Mesothelial cell of epicardium (in vitro differentiated cells): ENCODE results near the gene RAD54L. TPM values are rescaled to one million over a fixed set of nuclear protein-coding genes. Genes with fewer than 3 reads are reported as not detected.

Experiments used
- DNase-seq, 2 experiments: peaks; one replicate each; pipeline ENCODE4 v3.0.0; 2021; ENCODE audit warnings: low spot score in 2 of 2; ENCODE audit not compliant: unreplicated experiment in 2 of 2
- H3K27ac Mint-ChIP-seq: 2 replicates; pipeline ENCODE4 v1.8.0; 2021; ENCODE audit warnings: mixed read lengths
- H3K27me3 Mint-ChIP-seq: 2 replicates; pipeline ENCODE4 v1.8.0; 2021; ENCODE audit warnings: low read depth, mixed read lengths
- H3K36me3 Mint-ChIP-seq: 2 replicates; pipeline ENCODE4 v1.8.0; 2021; ENCODE audit warnings: mixed read lengths
- H3K4me1 Mint-ChIP-seq: 2 replicates; pipeline ENCODE4 v1.8.0; 2021; ENCODE audit warnings: mixed read lengths
- H3K4me3 Mint-ChIP-seq: 2 replicates; pipeline ENCODE4 v1.8.0; 2021; ENCODE audit warnings: mild to moderate bottlenecking, moderate library complexity, mixed read lengths
- H3K9me3 Mint-ChIP-seq: 2 replicates; pipeline ENCODE4 v1.8.0; 2021; ENCODE audit warnings: mixed read lengths
- CTCF ChIP-seq: fragments of 200-600 bp; sonication (generic); IDR thresholded peaks from one replicate; pipeline ENCODE4 v1.5.0; 2021; ENCODE audit warnings: antibody characterized with exemption; ENCODE audit not compliant: unreplicated experiment
- total RNA-seq: library from RNA; stranded (reverse); gene quantifications from 3 replicates; pipeline ENCODE4 v1.2.1, GENCODE V29; 2021

RAD54L gene
- total RNA-seq, 1 donor from 2014 or later: 11.2 TPM

GRCh38 chr1:46205141-46205540 lies 42.4 kb upstream of the RAD54L start:
- H3K27me3 Mint-ChIP-seq: no peaks in the 10 kb centered on the region
- H3K4me1 Mint-ChIP-seq: peaks cover 18% of the 10 kb centered on the region
- H3K27ac Mint-ChIP-seq: no peak overlapping the region
- no peaks in the 10 kb centered on the region for H3K36me3 Mint-ChIP-seq
- H3K4me3 Mint-ChIP-seq: peak overlapping the region; percentile 22
- no peak for DNase-seq
- no peaks in the 10 kb centered on the region for H3K9me3 Mint-ChIP-seq
- no peak for TF ChIP-seq CTCF

DNA sequence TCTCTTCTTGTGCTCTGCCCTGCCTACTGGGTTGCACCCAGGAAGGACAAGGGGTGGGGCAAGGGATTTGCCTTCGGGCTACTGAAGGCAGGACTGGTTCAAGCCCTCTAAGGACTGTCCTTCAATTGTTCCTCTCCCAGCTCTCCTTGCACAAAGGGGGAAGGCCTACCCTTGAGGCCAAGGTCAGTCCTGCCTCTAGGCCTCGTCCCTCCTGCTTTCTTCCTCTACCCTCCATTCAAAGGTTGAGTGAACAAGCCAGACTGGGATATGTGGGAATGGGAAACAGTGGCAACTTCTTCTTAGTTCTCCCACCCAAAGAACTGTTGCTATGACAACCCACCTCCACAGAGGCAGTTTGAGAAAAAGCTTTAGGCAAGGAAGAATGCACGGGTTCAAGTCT lies 41.8 kb upstream of the RAD54L start:
- Mint-ChIP-seq H3K27me3 (no peaks in the 10 kb centered on the region), H3K36me3 (no peaks in the 10 kb centered on the region), H3K4me3 (no peak overlapping the region), H3K4me1 (peaks cover 18% of the 10 kb centered on the region), H3K27ac (no peak overlapping the region), H3K9me3 (no peaks in the 10 kb centered on the region)
- no peak for DNase-seq
- TF ChIP-seq CTCF: no peak

- Mint-ChIP-seq H3K9me3 (no peaks in the 10 kb centered on the region), H3K4me3 (no peak overlapping the region), H3K27me3 (no peaks in the 10 kb centered on the region), H3K4me1 (peaks cover 23% of the 10 kb centered on the region), H3K36me3 (no peaks in the 10 kb centered on the region), H3K27ac (no peak overlapping the region)
- no peak for DNase-seq
- TF ChIP-seq CTCF: no peak
Observed at GRCh38 chr1:46206399-46206798, 41.2 kb upstream of the RAD54L start.

GRCh38 chr1:46210561-46210960 lies 37.0 kb upstream of the RAD54L start:
- Mint-ChIP-seq H3K27ac (no peak overlapping the region), H3K4me1 (peaks cover 7% of the 10 kb centered on the region), H3K27me3 (no peaks in the 10 kb centered on the region), H3K4me3 (no peak overlapping the region), H3K36me3 (peaks cover 2% of the 10 kb centered on the region), H3K9me3 (peaks cover 4% of the 10 kb centered on the region)
- no peak for DNase-seq
- no peak for TF ChIP-seq CTCF

- DNase-seq: no peak
- Mint-ChIP-seq H3K4me1 (peaks cover 5% of the 10 kb centered on the region), H3K27me3 (no peaks in the 10 kb centered on the region), H3K36me3 (peaks cover 2% of the 10 kb centered on the region), H3K9me3 (peaks cover 4% of the 10 kb centered on the region), H3K4me3 (no peak overlapping the region), H3K27ac (no peak overlapping the region)
- no peak for TF ChIP-seq CTCF
Observed at GRCh38 chr1:46211051-46211450, 36.5 kb upstream of the RAD54L start.

GRCh38 chr1:46215504-46215903 lies 32.1 kb upstream of the RAD54L start:
- H3K4me1 Mint-ChIP-seq: peaks cover 10% of the 10 kb centered on the region
- H3K36me3 Mint-ChIP-seq: peaks cover 2% of the 10 kb centered on the region
- no peak overlapping the region for H3K27ac Mint-ChIP-seq
- peaks cover 4% of the 10 kb centered on the region for H3K9me3 Mint-ChIP-seq
- no peak for DNase-seq
- H3K27me3 Mint-ChIP-seq: no peaks in the 10 kb centered on the region
- no peak for TF ChIP-seq CTCF
- no peak overlapping the region for H3K4me3 Mint-ChIP-seq
